ENCODE results near the gene ELK3.

Gene ELK3

GRCh38 chr12:96193725-96194575 is at the start of gene ELK3:
TSS of gene ELK3 (plus strand) at chr12:96194375.
- DNase-seq = peak; percentile 29

- no peak for DNase-seq
Observed at GRCh38 chr12:96146747-96147146, 47.4 kb upstream of the ELK3 start.

DNA sequence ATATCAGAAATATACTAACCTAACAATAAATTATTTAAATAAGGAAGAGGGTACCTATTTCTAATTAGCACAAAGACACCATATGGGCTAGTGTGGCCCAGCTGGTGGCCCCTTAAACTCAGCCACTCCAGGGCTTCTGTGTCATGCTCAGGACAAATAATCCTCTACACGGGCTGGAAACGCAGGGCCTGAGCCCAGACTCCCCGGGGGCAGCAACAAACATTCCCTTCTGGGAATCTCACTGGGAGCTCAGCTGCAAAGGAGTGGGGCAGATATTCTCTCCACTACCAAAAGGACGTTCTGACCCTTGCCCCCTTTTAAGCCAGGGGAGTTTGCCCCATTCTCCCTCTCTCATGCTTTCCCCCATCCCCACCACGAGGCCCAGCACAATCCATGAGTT is 43.7 kb upstream of the ELK3 start:
- DNase-seq = no peak

DNA sequence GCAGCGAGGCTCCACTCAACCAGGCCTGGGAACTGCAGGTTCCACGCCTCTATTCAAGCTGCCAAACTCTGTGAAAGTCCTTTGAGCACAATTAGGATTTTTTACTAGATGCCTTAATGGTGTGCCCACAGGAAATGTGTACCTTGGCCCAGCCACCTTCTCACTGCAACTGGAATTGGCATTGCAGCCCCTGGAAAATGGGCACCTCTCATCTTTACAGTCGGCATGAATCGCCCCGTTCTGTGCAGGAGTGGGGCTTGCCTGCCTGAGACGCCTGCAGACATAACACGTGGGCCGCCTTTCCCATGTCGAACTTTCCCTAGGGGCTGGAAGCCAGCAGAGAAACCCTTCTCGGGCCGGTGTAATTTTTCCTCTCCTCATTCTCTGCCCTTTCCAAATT is 42.0 kb upstream of the ELK3 start:
- no peak for DNase-seq

DNA sequence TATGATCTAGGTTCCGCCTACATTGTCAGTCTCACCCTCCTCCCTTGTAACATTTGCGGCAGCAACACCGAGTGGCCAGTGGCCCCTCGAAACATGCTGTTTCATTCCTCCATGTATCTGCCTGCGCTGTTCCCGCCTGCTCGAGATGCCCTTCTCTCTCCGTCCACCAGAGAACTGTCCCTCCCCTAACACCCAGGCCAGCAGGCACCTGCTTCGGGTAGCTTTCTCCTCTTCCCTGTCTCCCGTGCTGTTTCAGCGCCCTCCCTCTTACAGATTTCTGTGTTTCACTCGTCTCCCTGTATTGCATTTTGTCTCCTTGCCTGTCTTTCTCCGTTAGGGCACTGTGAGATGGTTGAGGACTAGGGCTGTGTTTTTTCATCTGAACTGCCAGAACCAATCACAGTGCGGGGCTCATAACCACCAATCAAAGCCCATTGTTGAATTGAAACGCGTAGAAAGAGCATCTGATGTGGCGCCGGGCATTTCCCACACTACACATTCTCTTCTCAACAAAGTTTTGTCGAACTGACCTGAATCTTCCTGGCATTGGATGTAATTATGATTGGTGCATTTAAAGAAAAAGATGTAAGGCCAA is 40.9 kb upstream of the ELK3 start:
- DNase-seq = no peak

- DNase-seq = no peak
Observed at GRCh38 chr12:96155181-96155580, 39.0 kb upstream of the ELK3 start.

DNA sequence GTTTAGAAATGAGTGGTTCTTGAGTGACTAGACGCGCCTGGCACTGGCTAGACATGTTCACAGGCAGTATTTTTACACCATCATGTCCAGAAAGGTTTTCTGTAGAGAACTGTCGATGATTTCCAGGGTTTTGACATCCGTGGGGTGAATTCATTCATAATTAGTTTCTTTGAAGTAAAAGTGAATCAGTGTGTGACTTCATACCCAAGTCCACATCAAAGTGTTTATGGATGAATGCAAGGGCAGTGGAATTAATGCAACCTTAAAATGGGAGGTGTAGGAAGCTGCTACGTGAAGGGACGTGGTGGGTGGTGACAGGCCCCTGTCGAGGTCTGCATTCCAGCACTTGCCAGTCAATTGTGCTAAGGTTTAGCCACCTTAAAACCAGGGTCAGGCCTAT is 38.4 kb upstream of the ELK3 start:
- DNase-seq = no peak

GRCh38 chr12:96156211-96156610 is 38.0 kb upstream of the ELK3 start:
- no peak for DNase-seq

DNA sequence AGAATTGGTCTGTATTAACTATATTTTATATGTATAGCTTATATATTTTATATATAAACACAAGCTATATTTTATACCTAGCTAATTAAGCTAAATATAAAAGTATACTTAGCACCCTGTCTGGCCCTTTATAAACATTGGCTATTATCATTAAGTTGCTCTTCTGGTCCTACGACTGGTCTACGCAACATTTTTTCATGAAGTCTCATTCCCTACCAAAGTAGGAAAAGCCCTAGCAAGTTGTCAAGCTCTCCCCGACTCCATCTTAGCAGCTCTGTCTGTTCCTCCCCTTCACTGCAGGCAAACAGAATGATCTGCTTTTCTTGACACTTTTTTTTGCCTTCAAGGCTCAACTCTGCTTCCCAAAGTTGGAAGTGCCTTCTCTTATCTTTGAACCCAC is 36.7 kb upstream of the ELK3 start:
- no peak for DNase-seq

DNA sequence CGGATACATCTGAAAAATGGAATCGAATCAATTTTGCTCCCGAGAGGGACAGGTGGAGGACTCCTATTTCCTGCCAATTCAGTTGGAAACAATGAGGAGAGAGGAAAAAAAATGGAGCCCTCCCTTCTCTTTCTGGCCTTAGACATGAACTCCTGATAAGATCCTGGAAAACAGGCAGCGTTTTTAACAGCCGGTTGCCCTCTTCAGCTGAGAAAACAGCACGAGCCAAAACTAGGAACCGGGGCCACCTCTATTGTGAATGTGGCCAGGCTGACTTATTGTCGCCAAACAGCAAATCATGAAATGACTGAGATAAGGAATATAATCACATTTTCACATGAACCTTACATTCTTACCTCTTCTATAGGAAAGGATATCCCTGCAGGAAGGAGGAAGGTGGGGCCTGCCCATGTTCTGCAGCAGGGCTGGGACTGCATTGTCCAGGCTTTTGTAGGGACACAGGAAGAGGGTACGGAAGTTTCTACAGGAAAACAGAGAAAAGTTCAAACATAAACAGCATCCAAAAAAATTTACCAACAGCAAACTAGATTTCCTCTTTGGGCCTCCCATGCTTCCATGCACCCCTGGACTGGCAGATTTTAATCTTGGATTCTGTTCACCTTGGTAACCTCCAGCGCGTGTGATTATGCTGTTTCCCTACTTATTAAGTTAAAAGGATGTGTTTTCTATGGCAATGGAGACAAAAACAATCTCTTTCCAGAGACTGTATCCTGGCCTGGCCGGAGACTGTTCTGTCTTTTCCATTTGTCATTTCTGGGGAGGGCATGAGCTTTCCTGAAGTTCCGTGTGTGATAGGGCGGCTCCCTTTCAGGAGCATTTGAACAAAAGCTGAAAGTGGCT is 29.0 kb upstream of the ELK3 start:
- DNase-seq = no peak

GRCh38 chr12:96166765-96167164 is 27.4 kb upstream of the ELK3 start:
- no peak for DNase-seq

DNA sequence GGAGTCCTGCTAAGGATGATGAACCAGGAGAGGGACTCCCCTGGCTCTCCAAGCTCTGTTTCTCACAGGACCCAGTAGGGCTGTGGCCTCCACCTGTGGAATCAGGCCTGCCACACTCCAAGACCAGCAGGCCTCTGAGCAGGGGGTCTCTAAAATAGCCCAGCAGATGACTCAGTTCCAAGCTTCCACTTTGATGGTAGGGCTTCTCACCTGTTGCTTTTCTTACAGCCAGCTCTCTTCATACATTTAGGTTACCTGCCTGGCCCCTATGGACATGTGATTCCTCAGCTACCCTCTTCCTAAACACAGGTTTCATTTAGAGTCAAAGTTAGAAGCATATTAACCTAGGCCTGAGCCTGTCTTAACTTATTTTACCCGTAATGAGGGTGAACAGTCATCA is 26.7 kb upstream of the ELK3 start:
- no peak for DNase-seq

DNA sequence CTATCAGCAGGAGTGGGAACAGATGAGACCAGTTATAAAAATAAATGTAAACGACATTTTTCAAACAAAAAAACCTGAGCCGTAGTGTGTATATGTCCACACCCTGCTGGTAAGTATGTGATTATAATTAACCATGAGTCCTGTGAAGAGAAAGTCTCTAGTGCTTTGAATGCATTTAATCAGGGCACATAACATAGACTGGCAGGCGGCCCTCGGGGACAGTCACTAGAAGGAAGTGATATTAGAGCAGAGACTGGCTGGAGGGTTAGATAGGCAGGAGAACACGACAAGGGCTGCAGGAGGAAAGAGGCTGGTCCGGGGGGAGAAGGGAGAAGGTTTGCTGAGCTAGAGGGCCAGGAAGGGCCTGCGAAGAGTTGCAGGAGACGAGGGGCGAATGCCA is 23.8 kb upstream of the ELK3 start:
- no peak for DNase-seq

GRCh38 chr12:96170762-96171161 is 23.4 kb upstream of the ELK3 start:
- DNase-seq = no peak

DNA sequence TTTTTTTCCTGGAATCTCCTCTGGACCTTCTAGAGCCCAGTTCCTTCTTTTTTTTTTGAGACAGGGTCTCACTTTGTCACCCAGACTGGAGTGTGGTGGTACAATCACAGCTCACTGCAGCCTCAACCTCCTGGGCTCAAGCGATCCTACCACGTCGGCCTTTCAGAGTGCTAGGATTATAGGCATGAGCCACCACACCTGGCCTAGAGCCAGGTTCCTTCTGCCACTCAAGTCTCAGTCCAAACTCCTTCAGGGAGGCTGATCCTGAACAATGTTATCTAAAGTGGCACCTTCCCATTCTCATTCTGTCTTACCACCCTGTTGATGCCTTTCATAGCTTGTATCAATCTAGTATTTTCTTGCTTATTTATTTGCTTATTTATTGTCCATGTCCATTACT is 22.3 kb upstream of the ELK3 start:
- no peak for DNase-seq

DNA sequence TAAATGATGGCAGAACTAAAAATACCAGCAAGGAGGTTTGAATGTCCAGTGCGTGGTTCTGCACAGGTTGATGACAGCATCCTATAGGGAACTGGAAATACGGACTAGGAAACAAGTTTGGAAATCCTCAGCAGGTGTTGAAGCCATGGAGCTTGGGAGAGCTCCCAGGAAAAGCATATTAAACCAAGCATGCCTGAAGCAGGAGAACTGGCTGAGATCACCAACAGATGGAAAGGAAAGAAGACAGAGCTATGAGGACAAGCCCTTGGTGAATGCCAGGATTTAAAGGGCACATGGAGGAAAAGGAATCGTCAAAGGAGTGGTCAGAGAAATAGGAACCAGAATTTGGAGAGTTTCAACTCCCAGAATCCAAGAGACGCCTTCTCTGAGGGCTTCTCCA is 21.2 kb upstream of the ELK3 start:
- DNase-seq = no peak

- no peak for DNase-seq
Observed at GRCh38 chr12:96176575-96176974, 17.6 kb upstream of the ELK3 start.

- no peak for DNase-seq
Observed at GRCh38 chr12:96177013-96177412, 17.2 kb upstream of the ELK3 start.

GRCh38 chr12:96183734-96184370 is 10.3 kb upstream of the ELK3 start:
- DNase-seq = no peak

DNA sequence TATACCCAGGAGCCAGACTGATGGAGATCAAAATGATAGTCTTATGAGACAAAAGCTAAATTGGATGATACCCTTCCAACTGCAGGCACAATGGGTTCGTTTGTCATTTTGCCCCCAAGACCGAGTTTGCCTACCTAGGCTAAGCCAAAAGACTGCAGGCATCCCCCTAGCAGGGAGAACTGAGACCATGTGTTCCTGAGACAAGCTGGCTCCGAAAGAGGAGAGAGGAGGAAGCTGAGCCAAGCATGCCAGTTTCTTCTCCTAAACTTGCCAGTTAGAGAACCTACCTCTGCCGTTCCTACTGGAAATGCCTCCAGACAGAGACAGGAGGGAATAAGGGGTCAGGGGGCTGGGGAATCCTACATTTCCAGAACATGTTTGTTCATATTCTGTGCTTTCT is 8.3 kb upstream of the ELK3 start:
- no peak for DNase-seq

- no peak for DNase-seq
Observed at GRCh38 chr12:96186607-96187301, 7.4 kb upstream of the ELK3 start.

DNA sequence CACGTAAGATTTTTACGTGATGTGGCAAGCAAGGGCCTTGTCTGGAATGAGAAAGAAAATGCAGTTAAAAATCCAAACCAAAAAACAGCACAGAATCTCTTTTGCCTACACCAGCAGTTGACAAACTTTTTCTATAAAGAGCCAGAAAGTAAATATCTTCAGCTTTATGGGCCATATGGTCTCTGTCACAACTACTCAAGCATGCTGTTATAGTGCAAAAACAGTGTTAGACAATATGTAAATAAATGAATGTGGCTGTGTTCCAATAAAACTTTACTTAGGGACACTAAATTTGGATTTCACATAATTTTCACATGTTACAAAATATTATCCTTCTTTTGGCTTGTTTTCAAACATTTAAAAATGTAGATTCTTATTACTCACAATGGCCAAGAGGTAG is 6.2 kb upstream of the ELK3 start:
- DNase-seq = no peak

DNA sequence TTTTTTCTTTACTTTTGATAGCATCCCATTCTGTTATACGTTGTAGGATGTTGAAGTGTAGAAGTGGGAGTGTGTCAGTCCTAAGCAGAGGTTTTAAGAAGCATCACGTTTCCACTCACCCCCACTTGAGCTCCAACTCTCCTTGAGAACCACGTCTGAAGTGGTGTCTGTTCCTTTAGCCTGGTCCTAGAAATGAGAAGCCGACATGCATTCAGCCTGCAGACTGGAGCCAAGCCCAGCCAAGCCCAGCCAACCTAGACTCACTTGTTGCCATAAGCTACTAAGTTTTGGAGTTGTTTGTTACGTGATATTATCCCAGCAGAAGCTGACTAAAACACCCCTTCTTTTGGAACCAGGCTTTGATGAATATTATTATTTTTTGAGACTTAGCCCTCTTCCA is 4.4 kb upstream of the ELK3 start:
- DNase-seq = no peak
